ENCODE measurements around the gene LIG3. TPM values are rescaled to one million over a fixed set of nuclear protein-coding genes. Genes with fewer than 3 reads are reported as not detected.

Gene LIG3
- total RNA-seq, 2 experiments from 2014 or later: 44.1 to 50.4 TPM

Other genes with a start within 250 kb of the LIG3 start
- gene CCT6B, start 19.1 kb upstream of the LIG3 start, total RNA-seq: 1 to 10 TPM; 1.4 to 1.8 TPM
- 10 to 100 TPM; 18.8 to 22.5 TPM for gene ZNF830, start 19.0 kb upstream of the LIG3 start, total RNA-seq
- 10 to 100 TPM; 11.3 to 12.0 TPM for gene RFFL, start 83.2 kb downstream of the LIG3 start, total RNA-seq
- 10 to 100 TPM; 32.4 to 36.2 TPM for gene RAD51D, start 139.3 kb downstream of the LIG3 start, total RNA-seq
- not detected for gene FNDC8, start 141.1 kb downstream of the LIG3 start, total RNA-seq
- gene NLE1, start 161.8 kb downstream of the LIG3 start, total RNA-seq: 10 to 100 TPM; 49.1 to 49.8 TPM
- under 1 TPM in 1 of 2 experiments, not detected in 1; 0.11 TPM for gene UNC45B, start 167.3 kb downstream of the LIG3 start, total RNA-seq
- gene SLC35G3, start 213.9 kb downstream of the LIG3 start, total RNA-seq: not detected

Data from activated CD8-positive, alpha-beta T cell treated with anti-CD3 and anti-CD28 coated beads for 36 hours (primary cell).